ENCODE measurements around the gene SIM2. TPM values are rescaled to one million over a fixed set of nuclear protein-coding genes. Genes with fewer than 3 reads are reported as not detected.

The SIM2 gene
- total RNA-seq, 4 donors from 2014 or later = 0.36 TPM; not detected in 3

- intact Hi-C loops (cut with DNase I; ENCODE audit: low total_unique reads) = no loop called here
- 86 to 96% methylated on average over 2 of the region's 2 CpGs for WGBS, 2 donors
- no peak for DNase-seq (ENCODE audit: low spot score in 2 of 2)
- TF ChIP-seq POLR2A (IDR thresholded peaks at IDR 0.05) (no peak), CTCF (IDR thresholded peaks at IDR 0.05) (no peak)
- H3K4me3 ChIP-seq (ENCODE audit: low read depth, poor library complexity, severe bottlenecking) = no peak overlapping the region
Measured at GRCh38 chr21:36678538-36678937, 20.4 kb upstream of the SIM2 start.

- 93 to 94% methylated on average over 2 of the region's 2 CpGs for WGBS, 2 donors
- DNase-seq (ENCODE audit: low spot score in 2 of 2) = no peak
- TF ChIP-seq POLR2A (IDR thresholded peaks at IDR 0.05) (no peak), CTCF (IDR thresholded peaks at IDR 0.05) (no peak)
- no peak overlapping the region for H3K4me3 ChIP-seq (ENCODE audit: low read depth, poor library complexity, severe bottlenecking)
- intact Hi-C loops (cut with DNase I; ENCODE audit: low total_unique reads) = no loop called here
Measured at GRCh38 chr21:36681117-36681631, 17.7 kb upstream of the SIM2 start.

GRCh38 chr21:36684957-36685714, 13.8 kb upstream of the SIM2 start:
- TF ChIP-seq CTCF (IDR thresholded peaks at IDR 0.05) (no peak), POLR2A (IDR thresholded peaks at IDR 0.05) (no peak)
- H3K4me3 ChIP-seq (ENCODE audit: low read depth, poor library complexity, severe bottlenecking) = no peak overlapping the region
- intact Hi-C loops (cut with DNase I; ENCODE audit: low total_unique reads) = no loop called here
- 38 to 48% methylated on average over 2 of the region's 2 CpGs for WGBS, 2 donors
- peak in 1 of 2 donors; percentile 36 for DNase-seq (ENCODE audit: low spot score in 2 of 2)

GRCh38 chr21:36686955-36687354, 12.0 kb upstream of the SIM2 start:
- 82 to 83% methylated on average over 6 of the region's 6 CpGs for WGBS, 2 donors
- DNase-seq (ENCODE audit: low spot score in 2 of 2) = peak in 1 of 2 donors; percentile 50
- TF ChIP-seq CTCF (IDR thresholded peaks at IDR 0.05) = no peak
- no peak for TF ChIP-seq POLR2A (IDR thresholded peaks at IDR 0.05)
- H3K4me3 ChIP-seq (ENCODE audit: low read depth, poor library complexity, severe bottlenecking) = no peak overlapping the region
- intact Hi-C loops (cut with DNase I; ENCODE audit: low total_unique reads) = no loop called here

GRCh38 chr21:36688324-36688723, 10.6 kb upstream of the SIM2 start:
- TF ChIP-seq POLR2A (IDR thresholded peaks at IDR 0.05) (no peak), CTCF (IDR thresholded peaks at IDR 0.05) (no peak)
- intact Hi-C loops (cut with DNase I; ENCODE audit: low total_unique reads) = no loop called here
- no peak overlapping the region for H3K4me3 ChIP-seq (ENCODE audit: low read depth, poor library complexity, severe bottlenecking)
- 75 to 86% methylated on average over 6 of the region's 6 CpGs for WGBS, 2 donors
- peak in 1 of 2 donors; percentile 52 for DNase-seq (ENCODE audit: low spot score in 2 of 2)

Measured in lower leg skin (tissue), 4 donors.